Ascending aorta (tissue), 2 donors: ENCODE results near the gene ROR1. TPM values are rescaled to one million over a fixed set of nuclear protein-coding genes. Genes with fewer than 3 reads are reported as not detected.

Source experiments
- DNase-seq, 2 donors: peaks; one replicate each; pipeline ENCODE4 v3.0.0-alpha.2; 2019; ENCODE audit warnings: low spot score in 2 of 2
- H3K27ac ChIP-seq, 2 donors: fragments of 200-600 bp; sonication (generic); one replicate each; pipeline ENCODE4 v1.5.1; 2016 to 2017; ENCODE audit warnings: mild to moderate bottlenecking in 1 of 2
- H3K27me3 ChIP-seq: fragments of 200-600 bp; sonication (generic); one replicate; pipeline ENCODE4 v1.5.1; 2017
- H3K36me3 ChIP-seq, 2 donors: fragments of 200-600 bp; sonication (generic); one replicate each; pipeline ENCODE4 v1.5.1; 2016
- H3K4me1 ChIP-seq, 2 donors: fragments of 200-600 bp; sonication (generic); one replicate each; pipeline ENCODE4 v1.5.1; 2016 to 2017; ENCODE audit warnings: mild to moderate bottlenecking in 1 of 2
- H3K4me3 ChIP-seq, 2 donors: fragments of 200-600 bp; sonication (generic); one replicate each; pipeline ENCODE4 v1.5.1; 2016 to 2017; ENCODE audit warnings: mild to moderate bottlenecking in 1 of 2
- H3K9me3 ChIP-seq, 2 donors: fragments of 200-600 bp; sonication (generic); one replicate each; pipeline ENCODE4 v1.5.1; 2016
- CTCF ChIP-seq, 3 experiments: fragments of 200-600 bp in 2 of 3; fragments of 450-650 bp in 1 of 3; sonication (generic) in 2 of 3; IDR thresholded peaks; one replicate each; pipeline ENCODE4 v1.5.1; 2016 to 2019; ENCODE audit warnings: antibody characterized with exemption in 3 of 3, mild to moderate bottlenecking in 1 of 3, moderate library complexity in 1 of 3
- intact Hi-C: fragments of 100-400 bp; cut with DNase I; formaldehyde crosslinking; loops from one replicate; pipeline ENCODE4 v1.15.1; 2023
- total RNA-seq: library from RNA; depleted of rRNA; stranded (reverse); fragments of >200 nt; gene quantifications from one replicate; pipeline ENCODE4 v1.1.0, GENCODE V29; 2016

ROR1 gene
- total RNA-seq, 1 donor from 2014 or later, result 115 TPM

- Histone ChIP-seq H3K27ac (peak overlapping the region in 1 of 2 donors; percentile 29), H3K4me1 (peaks cover 0 to 18% of the 10 kb centered on the region in 2 donors)
- intact Hi-C loops, result loop anchor here (5.0 kb wide), 1 partner anchor 32 kb away; no protein-coding TSS in a partner anchor
These were observed 276.2 kb downstream of the ROR1 start for GRCh38 chr1:64049900-64050540.

GRCh38 chr1:64050601-64051000 lies 276.8 kb downstream of the ROR1 start:
- Histone ChIP-seq H3K36me3 (no peaks in the 10 kb centered on the region), H3K27me3 (no peaks in the 10 kb centered on the region), H3K4me3 (no peak overlapping the region), H3K27ac (peak overlapping the region in 1 of 2 donors; percentile 3), H3K9me3 (no peaks in the 10 kb centered on the region), H3K4me1 (peaks cover 0 to 18% of the 10 kb centered on the region in 2 donors)
- TF ChIP-seq CTCF (IDR thresholded peaks at IDR 0.05), result no peak
- no peak for DNase-seq
- intact Hi-C loops, result no loop called here

More at GRCh38 chr1:64049900-64050540, 276.2 kb downstream of the ROR1 start:
- Histone ChIP-seq H3K36me3 (no peaks in the 10 kb centered on the region), H3K27me3 (no peaks in the 10 kb centered on the region), H3K4me3 (no peak overlapping the region), H3K9me3 (no peaks in the 10 kb centered on the region)
- no peak for DNase-seq
- TF ChIP-seq CTCF (IDR thresholded peaks at IDR 0.05), result no peak

DNA sequence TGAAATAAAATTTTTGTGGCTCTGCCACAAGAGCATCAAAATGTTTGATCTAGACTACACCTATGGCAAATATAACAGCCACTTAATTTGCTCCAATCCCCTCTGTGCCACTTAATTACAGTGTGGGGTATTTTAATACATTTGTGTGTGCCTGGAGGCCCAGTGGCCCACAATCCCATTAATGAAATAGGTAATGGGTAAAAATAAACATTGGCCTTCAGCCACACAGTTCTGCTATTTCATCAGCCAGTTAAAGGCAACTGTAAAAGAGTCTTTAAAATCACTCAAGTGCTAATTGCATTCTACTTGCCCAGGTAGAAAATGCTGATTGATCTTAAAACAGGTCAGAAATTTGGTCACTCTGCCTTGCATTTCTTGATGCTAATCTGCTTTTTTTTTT lies 278.0 kb downstream of the ROR1 start:
- no peak overlapping the region for H3K27ac ChIP-seq
- intact Hi-C loops, result no loop called here

GRCh38 chr1:64052777-64053176 lies 279.0 kb downstream of the ROR1 start:
- intact Hi-C loops, result no loop called here
- no peak for DNase-seq
- no peak overlapping the region for H3K4me3 ChIP-seq
- no peak for TF ChIP-seq CTCF (IDR thresholded peaks at IDR 0.05)
- H3K27me3 ChIP-seq, result no peaks in the 10 kb centered on the region
- H3K36me3 ChIP-seq, result no peaks in the 10 kb centered on the region
- H3K27ac ChIP-seq, result no peak overlapping the region
- H3K9me3 ChIP-seq, result peaks cover under 1 to 4% of the 10 kb centered on the region in 2 donors
- H3K4me1 ChIP-seq, result peaks cover 0 to 18% of the 10 kb centered on the region in 2 donors

More for the DNA sequence above, 278.0 kb downstream of the ROR1 start:
- DNase-seq, result no peak
- peaks cover 0 to 18% of the 10 kb centered on the region in 2 donors for H3K4me1 ChIP-seq
- no peaks in the 10 kb centered on the region for H3K36me3 ChIP-seq
- TF ChIP-seq CTCF (IDR thresholded peaks at IDR 0.05), result no peak
- H3K27me3 ChIP-seq, result no peaks in the 10 kb centered on the region
- no peak overlapping the region for H3K4me3 ChIP-seq
- no peaks in the 10 kb centered on the region for H3K9me3 ChIP-seq

GRCh38 chr1:64055310-64055709 lies 281.5 kb downstream of the ROR1 start:
- Histone ChIP-seq H3K36me3 (no peaks in the 10 kb centered on the region), H3K4me1 (peaks cover 0 to 12% of the 10 kb centered on the region in 2 donors), H3K27me3 (no peaks in the 10 kb centered on the region), H3K4me3 (no peak overlapping the region), H3K27ac (no peak overlapping the region), H3K9me3 (peaks cover 9 to 17% of the 10 kb centered on the region in 2 donors)
- TF ChIP-seq CTCF (IDR thresholded peaks at IDR 0.05), result no peak
- intact Hi-C loops, result no loop called here
- no peak for DNase-seq
